H1 (cell line): ENCODE data around the gene RPRD1A. TPM values are rescaled to one million over a fixed set of nuclear protein-coding genes. Genes with fewer than 3 reads are reported as not detected.

ENCODE experiments used
- CTCF ChIA-PET: fragments of 300-600 bp; sonication (Branson Sonifier 250); formaldehyde crosslinking; loops from one replicate; lab custom pipeline; 2021; ENCODE audit not compliant: partially characterized antibody; lab: Charles Lee
- POLR2A ChIA-PET: fragments of 300-600 bp; sonication (Branson Sonifier 250); formaldehyde crosslinking; loops from one replicate; lab custom pipeline; 2021; ENCODE audit warnings: inconsistent platforms; ENCODE audit not compliant: partially characterized antibody; lab: Charles Lee
- DNase-seq, 2 experiments: peaks; one replicate each; pipeline versions ENCODE4 v3.0.0 to v3.0.0-alpha.2; 2010 to 2022; ENCODE audit warnings: low spot score in 2 of 2, low read depth in 1 of 2, mixed read lengths in 1 of 2
- FAIRE-seq: peaks from 2 replicates; lab custom pipeline; 2011; peaks lifted over from hg19 to GRCh38; lab: Jason Lieb, UNC
- H2AFZ ChIP-seq: 2 replicates; pipeline ENCODE4 v1.8.1; 2012; ENCODE audit warnings: low read length, inconsistent platforms
- H2AK5ac ChIP-seq: 2 replicates; pipeline ENCODE4 v1.6.1; 2013; ENCODE audit warnings: low read depth, low read length
- H2BK120ac ChIP-seq: replicated peaks from 2 replicates; pipeline ENCODE3; 2013; ENCODE audit warnings: low read depth, low read length, inconsistent platforms
- H2BK12ac ChIP-seq: 2 replicates; pipeline ENCODE4 v1.6.1; 2013; ENCODE audit warnings: low read depth, low read length
- H2BK15ac ChIP-seq: 2 replicates; pipeline ENCODE4 v1.6.1; 2013; ENCODE audit warnings: low read length
- H2BK20ac ChIP-seq: 2 replicates; pipeline ENCODE4 v1.6.1; 2013; ENCODE audit warnings: low read length
- H2BK5ac ChIP-seq: 2 replicates; pipeline ENCODE4 v1.6.1; 2013; ENCODE audit warnings: low read depth, low read length
- H3K14ac ChIP-seq: 2 replicates; pipeline ENCODE4 v1.6.1; 2013; ENCODE audit warnings: inconsistent platforms; ENCODE audit not compliant: insufficient read length
- H3K18ac ChIP-seq: 2 replicates; pipeline ENCODE4 v1.6.1; 2013; ENCODE audit warnings: low read length; ENCODE audit errors: extremely low read depth
- H3K23ac ChIP-seq: 2 replicates; pipeline ENCODE4 v1.6.1; 2013; ENCODE audit warnings: inconsistent platforms; ENCODE audit not compliant: insufficient read length
- H3K23me2 ChIP-seq: 2 replicates; pipeline ENCODE4 v1.6.1; 2013; ENCODE audit warnings: low read depth, low read length
- H3K27ac ChIP-seq: 2 replicates; pipeline ENCODE4 v1.6.1; 2011; ENCODE audit warnings: low read depth, low read length, inconsistent platforms
- H3K27me3 ChIP-seq, 4 experiments: replicated peaks in 1 of 4; 1 replicate in 1 of 4; 2 replicates in 3 of 4; pipeline versions ENCODE4 v1.6.1 to v1.8.1; 2011 to 2013; ENCODE audit warnings: low read length in 3 of 4, mild to moderate bottlenecking in 3 of 4, inconsistent platforms in 2 of 4, mixed read lengths in 2 of 4, moderate library complexity in 1 of 4; ENCODE audit not compliant: control insufficient read depth in 3 of 4, insufficient read depth in 3 of 4; ENCODE audit errors: extremely low read depth in 1 of 4
- H3K36me3 ChIP-seq, 4 experiments: 2 replicates each; pipeline versions ENCODE4 v1.6.1 to v1.8.1; 2011 to 2013; ENCODE audit warnings: mild to moderate bottlenecking in 4 of 4, low read length in 3 of 4, moderate library complexity in 2 of 4, control low read depth in 1 of 4, inconsistent platforms in 1 of 4; ENCODE audit not compliant: insufficient read depth in 4 of 4, control insufficient read depth in 2 of 4
- H3K4ac ChIP-seq: replicated peaks from 2 replicates; pipeline ENCODE3; 2013; ENCODE audit warnings: low read length, low read depth, mixed read lengths, inconsistent platforms; ENCODE audit not compliant: insufficient read length
- H3K4me1 ChIP-seq, 4 experiments: replicated peaks in 1 of 4; 1 replicate in 1 of 4; 2 replicates in 3 of 4; pipeline versions ENCODE4 v1.6.1 to v1.8.1; 2011 to 2013; ENCODE audit warnings: low read length in 3 of 4, inconsistent platforms in 2 of 4, mixed read lengths in 1 of 4; ENCODE audit not compliant: insufficient read depth in 4 of 4, control insufficient read depth in 3 of 4
- H3K4me2 ChIP-seq, 2 experiments: 2 replicates each; pipeline versions ENCODE4 v1.6.1 to v1.8.1; 2011 to 2013; ENCODE audit warnings: low read depth in 2 of 2, low read length in 2 of 2, control low read depth in 1 of 2, inconsistent platforms in 1 of 2, mild to moderate bottlenecking in 1 of 2; ENCODE audit not compliant: insufficient read depth in 1 of 2
- H3K4me3 ChIP-seq, 4 experiments: fragments of 200-600, 300-600 bp in 1 of 4; sonication (generic), shearing (Covaris generic), sonication (Bioruptor Twin) in 1 of 4; 2 replicates each; pipeline versions ENCODE4 v1.5.1 to v1.8.1; 2011 to 2016; ENCODE audit warnings: low read length in 4 of 4, low read depth in 3 of 4, control low read depth in 2 of 4, inconsistent platforms in 2 of 4, mild to moderate bottlenecking in 2 of 4, mixed read lengths in 1 of 4, moderate library complexity in 1 of 4; ENCODE audit not compliant: insufficient read depth in 2 of 4; ENCODE audit errors: extremely low read depth in 1 of 4
- H3K56ac ChIP-seq: replicated peaks from 2 replicates; pipeline ENCODE3; 2013; ENCODE audit warnings: low read depth, mild to moderate bottlenecking, mixed read lengths, low read length, inconsistent platforms; ENCODE audit not compliant: insufficient read length
- H3K79me1 ChIP-seq: 2 replicates; pipeline ENCODE4 v1.6.1; 2013; ENCODE audit warnings: low read depth, low read length, control low read depth
- H3K79me2 ChIP-seq, 2 experiments: 2 replicates each; pipeline versions ENCODE4 v1.6.1 to v1.8.1; 2012 to 2013; ENCODE audit warnings: low read length in 2 of 2, mild to moderate bottlenecking in 2 of 2, inconsistent platforms in 1 of 2; ENCODE audit not compliant: insufficient read depth in 2 of 2, control insufficient read depth in 1 of 2
- H3K9ac ChIP-seq, 4 experiments: replicated peaks in 1 of 4; 1 replicate in 1 of 4; 2 replicates in 3 of 4; pipeline versions ENCODE4 v1.6.1 to v1.8.1; 2011 to 2013; ENCODE audit warnings: low read depth in 3 of 4, low read length in 3 of 4, control low read depth in 2 of 4, mild to moderate bottlenecking in 2 of 4, moderate library complexity in 2 of 4, inconsistent platforms in 1 of 4; ENCODE audit errors: extremely low read depth in 1 of 4
- H3K9me3 ChIP-seq, 2 experiments: 2 replicates each; pipeline versions ENCODE4 v1.6.1 to v1.8.1; 2012 to 2013; ENCODE audit warnings: mild to moderate bottlenecking in 2 of 2, moderate library complexity in 2 of 2, control low read depth in 1 of 2, inconsistent platforms in 1 of 2, low read depth in 1 of 2, low read length in 1 of 2, mixed read lengths in 1 of 2; ENCODE audit not compliant: insufficient read depth in 2 of 2
- H4K20me1 ChIP-seq, 2 experiments: replicated peaks in 1 of 2; 2 replicates each; pipeline versions ENCODE3 to v1.8.1; 2011 to 2013; ENCODE audit warnings: inconsistent platforms in 2 of 2, low read length in 2 of 2, mild to moderate bottlenecking in 1 of 2; ENCODE audit not compliant: insufficient read depth in 2 of 2, control insufficient read depth in 1 of 2
- H4K5ac ChIP-seq: 2 replicates; pipeline ENCODE4 v1.6.1; 2013; ENCODE audit warnings: low read length, low read depth, mixed read lengths, inconsistent platforms; ENCODE audit not compliant: insufficient read length
- H4K8ac ChIP-seq: 2 replicates; pipeline ENCODE4 v1.8.0; 2013; ENCODE audit warnings: mild to moderate bottlenecking, moderate library complexity, low read length, inconsistent platforms; ENCODE audit not compliant: insufficient read depth; ENCODE audit errors: extremely low read depth
- H4K91ac ChIP-seq: replicated peaks from 2 replicates; pipeline ENCODE3; 2013; ENCODE audit warnings: low read length, mixed read lengths, inconsistent platforms; ENCODE audit not compliant: insufficient read length
- POLR2AphosphoS5 ChIP-seq: IDR thresholded peaks from 2 replicates; pipeline ENCODE4 v1.6.1; 2011; ENCODE audit warnings: low read depth, low read length
- SP4 ChIP-seq: IDR thresholded peaks from 2 replicates; pipeline ENCODE4 v1.6.1; 2012; ENCODE audit warnings: low read length, inconsistent platforms
- WGBS, 2 experiments: shearing (Covaris generic) in 1 of 2; methylation state at CpG; one replicate each; pipeline versions ENCODE4 v1.1.6 to v1.1.7; 2013 to 2015; ENCODE audit warnings: low lambda C conversion rate in 2 of 2, mixed read lengths in 2 of 2, inconsistent platforms in 1 of 2, low coverage in 1 of 2, missing lambda C conversion rate in 1 of 2; ENCODE audit not compliant: insufficient replicate concordance in 2 of 2, insufficient coverage in 1 of 2, insufficient read length in 1 of 2; ENCODE audit errors: extremely low coverage in 1 of 2, missing lambda C conversion rate in 1 of 2; 5-methylcytosine and 5-hydroxymethylcytosine counted together
- polyA plus RNA-seq, 7 experiments: library from polyadenylated mRNA; depleted of rRNA in 3 of 7; stranded (reverse) in 5 of 7; unstranded in 2 of 7; fragments of >200 nt in 5 of 7; fragments of 200-250 nt in 2 of 7; gene quantifications; 1 replicate in 5 of 7; 2 replicates in 1 of 7; 4 replicates in 1 of 7; pipeline versions ENCODE4 v1.2.1 to v1.2.3, GENCODE V29; 2011 to 2013; ENCODE audit warnings: missing spikeins in 2 of 7, mixed read lengths in 2 of 7
- total RNA-seq: library from RNA; stranded (reverse); fragmentation: NEBNext Ultra II Directional; extraction: Animal tissue kit (Norgen Biotek cat#: 25700); gene quantifications from 2 replicates; pipeline ENCODE4 v1.2.1, GENCODE V29; 2021
- TF ChIP-seq, protein P1 (sequence below): IDR thresholded peaks from 2 replicates; pipeline ENCODE4 v1.6.1; 2012; ENCODE audit warnings: inconsistent platforms

Gene RPRD1A
- total and polyA plus RNA-seq, 2 of the 8 experiments (the other 6 are each of a cell fraction or from before 2014, with no cell fraction given), result 40.5 to 106 TPM

DNA sequence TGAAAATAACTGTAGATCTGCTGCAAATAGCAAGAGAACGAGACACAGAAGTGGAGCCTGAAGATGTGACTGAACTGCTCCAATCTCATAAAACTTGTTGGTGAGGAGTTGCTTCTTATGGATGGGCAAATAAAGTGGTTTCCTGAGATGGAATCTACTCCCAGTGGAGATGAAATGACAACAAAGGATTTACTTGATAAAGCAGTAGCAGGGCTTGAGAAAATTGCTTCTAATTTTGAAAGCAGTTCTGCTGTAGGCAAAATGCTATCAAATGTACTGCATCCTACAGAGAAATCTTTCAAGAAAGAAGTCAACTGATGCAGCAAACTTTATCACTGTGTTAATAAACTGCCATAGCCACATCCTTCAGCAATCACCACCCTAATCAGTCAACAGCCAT lies 44.0 kb downstream of the RPRD1A start:
- Histone ChIP-seq H3K4me1 (no peaks in the 10 kb centered on the region), H3K4me3 (no peak overlapping the region)
- CTCF ChIA-PET, result no interaction called here
- TF ChIP-seq POLR2AphosphoS5, result no peak
- no peak for TF ChIP-seq SP4
- TF ChIP-seq, protein P1, sequence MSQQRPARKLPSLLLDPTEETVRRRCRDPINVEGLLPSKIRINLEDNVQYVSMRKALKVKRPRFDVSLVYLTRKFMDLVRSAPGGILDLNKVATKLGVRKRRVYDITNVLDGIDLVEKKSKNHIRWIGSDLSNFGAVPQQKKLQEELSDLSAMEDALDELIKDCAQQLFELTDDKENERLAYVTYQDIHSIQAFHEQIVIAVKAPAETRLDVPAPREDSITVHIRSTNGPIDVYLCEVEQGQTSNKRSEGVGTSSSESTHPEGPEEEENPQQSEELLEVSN, result no peak
- TF ChIP-seq, all 59 proteins: peak for 0
- H4K8ac ChIP-seq, result no peak overlapping the region
- no peaks in the 10 kb centered on the region for H3K27me3 ChIP-seq
- no peaks in the 10 kb centered on the region for H3K9me3 ChIP-seq
- peaks cover 0 to 42% (median 16%) of the 10 kb centered on the region in 4 experiments; a peak in 5 of 8 replicates for H3K36me3 ChIP-seq
- H3K79me2 ChIP-seq, result no peaks in the 10 kb centered on the region
- FAIRE-seq (no peak), DNase-seq (no peak)
- 80% methylated on average over 1 of the region's 1 CpG; no CpG with 5 or more reads in 1 of the 2 experiments for WGBS, 2 experiments
- H4K5ac ChIP-seq, result no peak overlapping the region
- POLR2A ChIA-PET, result no interaction called here
- H2BK120ac ChIP-seq, result no peak overlapping the region
- H3K56ac ChIP-seq, result no peak overlapping the region
- H3K27ac ChIP-seq, result no peak overlapping the region
- H4K20me1 ChIP-seq, result peaks cover 0 to 1% of the 10 kb centered on the region in 2 experiments
- no peak overlapping the region for H3K14ac ChIP-seq
- H2BK20ac ChIP-seq, result no peak overlapping the region
- H3K23ac ChIP-seq, result no peak overlapping the region
- no peak overlapping the region for H3K4me2 ChIP-seq
- no peak overlapping the region for H2BK5ac ChIP-seq
- no peak overlapping the region for H2AFZ ChIP-seq
- H3K23me2 ChIP-seq, result no peaks in the 10 kb centered on the region
- no peak overlapping the region for H2BK15ac ChIP-seq
- no peak overlapping the region for H2AK5ac ChIP-seq
- no peak overlapping the region for H3K18ac ChIP-seq
- no peak overlapping the region for H3K4ac ChIP-seq
- no peak overlapping the region for H3K9ac ChIP-seq
- H2BK12ac ChIP-seq, result no peak overlapping the region
- H3K79me1 ChIP-seq, result no peaks in the 10 kb centered on the region
- H4K91ac ChIP-seq, result no peak overlapping the region
